Prostate gland (tissue), 2 donors: ENCODE data around the gene SKAP2. TPM values are rescaled to one million over a fixed set of nuclear protein-coding genes. Genes with fewer than 3 reads are reported as not detected.

Experiments used
- DNase-seq: peaks from one replicate; pipeline ENCODE4 v3.0.0-alpha.2; 2019; ENCODE audit warnings: low spot score
- H3K27ac ChIP-seq, 2 donors: fragments of 200-600 bp; sonication (generic); 2 replicates each; pipeline ENCODE4 v1.5.1; 2017 to 2019
- H3K27me3 ChIP-seq: fragments of 200-600 bp; sonication (generic); replicated peaks from 2 replicates; pipeline ENCODE4 v1.5.1; 2019; ENCODE audit not compliant: insufficient read depth
- H3K36me3 ChIP-seq, 2 donors: fragments of 200-600 bp; sonication (generic); 1 replicate in 1 of 2; 2 replicates in 1 of 2; pipeline versions ENCODE4 v1.5.1 to v1.8.1; 2017 to 2019
- H3K4me1 ChIP-seq: fragments of 200-600 bp; sonication (generic); replicated peaks from 2 replicates; pipeline ENCODE4 v1.5.1; 2019
- H3K4me3 ChIP-seq, 2 donors: fragments of 200-600 bp; sonication (generic); 2 replicates each; pipeline ENCODE4 v1.5.1; 2017 to 2019
- H3K9me3 ChIP-seq: fragments of 200-600 bp; sonication (generic); 2 replicates; pipeline ENCODE4 v1.5.1; 2017
- POLR2A ChIP-seq: fragments of 450-650 bp; IDR thresholded peaks from one replicate; pipeline ENCODE4 v1.6.1; 2016; ENCODE audit warnings: antibody characterized with exemption, mild to moderate bottlenecking
- POLR2AphosphoS5 ChIP-seq: sonication (generic); formaldehyde crosslinking; IDR thresholded peaks from one replicate; pipeline ENCODE4 v1.6.1; 2017; ENCODE audit warnings: antibody characterized with exemption
- WGBS: methylation state at CpG from one replicate; pipeline ENCODE4 v1.1.5; 2018; 5-methylcytosine and 5-hydroxymethylcytosine counted together
- intact Hi-C: fragments of 100-400 bp; cut with DNase I; formaldehyde crosslinking; loops from one replicate; pipeline ENCODE4 v1.14.2; 2022
- total RNA-seq, 2 donors: library from RNA; depleted of rRNA; stranded (reverse); fragments of >200 nt; gene quantifications; one replicate each; pipeline ENCODE4 v1.1.0, GENCODE V29; 2016
- TF ChIP-seq, protein P1 (sequence below), 4 experiments: fragments of 200-600 bp in 2 of 4; fragments of 450-650 bp in 2 of 4; sonication (generic) in 2 of 4; IDR thresholded peaks; 1 replicate in 3 of 4; 2 replicates in 1 of 4; pipeline ENCODE4 v1.5.1; 2016 to 2019; ENCODE audit warnings: antibody characterized with exemption in 4 of 4, mild to moderate bottlenecking in 2 of 4, moderate library complexity in 2 of 4

The SKAP2 gene
- total RNA-seq, 2 donors from 2014 or later = 16.1 to 25.6 TPM

DNA sequence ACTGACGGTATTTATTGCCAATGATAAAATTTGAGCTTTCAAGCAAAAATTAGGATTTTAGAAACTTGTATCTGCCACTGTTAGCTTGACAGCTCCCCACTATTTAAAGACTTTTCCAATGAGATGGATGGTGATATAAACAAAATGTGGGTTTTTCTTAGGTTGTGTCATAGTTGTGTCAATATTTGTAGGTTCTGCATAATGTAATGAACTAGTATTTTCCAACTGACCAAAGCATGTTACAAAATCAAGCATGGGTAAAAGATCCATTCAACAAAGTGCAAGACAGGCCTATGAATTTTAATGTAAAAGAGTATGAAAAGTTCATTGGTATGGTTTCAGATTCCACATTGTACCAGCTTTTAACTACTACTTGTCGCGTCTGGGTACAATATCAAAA, 165.6 kb downstream of the SKAP2 start:
- intact Hi-C loops = no loop called here

DNA sequence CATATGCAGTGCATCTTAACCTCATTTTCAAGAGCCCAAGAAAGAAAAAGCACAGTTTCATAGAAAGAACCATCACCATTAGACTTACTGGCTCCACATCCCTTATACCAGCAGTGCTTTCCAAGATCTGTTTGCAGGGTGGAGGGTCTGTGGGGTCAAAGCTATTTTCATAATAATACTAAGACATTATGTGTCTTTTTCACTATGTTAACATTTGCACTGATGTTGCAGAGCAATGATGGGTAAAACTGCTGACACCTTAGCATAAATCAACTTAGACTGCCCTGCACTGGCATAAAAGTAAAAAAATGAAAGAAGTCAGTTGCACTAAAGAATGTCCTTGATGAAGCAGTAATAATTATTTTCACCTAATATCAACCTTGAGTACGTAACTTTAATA, 166.2 kb downstream of the SKAP2 start:
- 95% methylated on average over 1 of the region's 1 CpG for WGBS
- intact Hi-C loops = no loop called here
- Histone ChIP-seq H3K4me1 (no peaks in the 10 kb centered on the region), H3K4me3 (no peak overlapping the region), H3K36me3 (no peaks in the 10 kb centered on the region), H3K27ac (no peak overlapping the region), H3K9me3 (no peaks in the 10 kb centered on the region), H3K27me3 (no peaks in the 10 kb centered on the region)
- TF ChIP-seq POLR2A (no peak), POLR2AphosphoS5 (no peak)
- TF ChIP-seq, protein P1, sequence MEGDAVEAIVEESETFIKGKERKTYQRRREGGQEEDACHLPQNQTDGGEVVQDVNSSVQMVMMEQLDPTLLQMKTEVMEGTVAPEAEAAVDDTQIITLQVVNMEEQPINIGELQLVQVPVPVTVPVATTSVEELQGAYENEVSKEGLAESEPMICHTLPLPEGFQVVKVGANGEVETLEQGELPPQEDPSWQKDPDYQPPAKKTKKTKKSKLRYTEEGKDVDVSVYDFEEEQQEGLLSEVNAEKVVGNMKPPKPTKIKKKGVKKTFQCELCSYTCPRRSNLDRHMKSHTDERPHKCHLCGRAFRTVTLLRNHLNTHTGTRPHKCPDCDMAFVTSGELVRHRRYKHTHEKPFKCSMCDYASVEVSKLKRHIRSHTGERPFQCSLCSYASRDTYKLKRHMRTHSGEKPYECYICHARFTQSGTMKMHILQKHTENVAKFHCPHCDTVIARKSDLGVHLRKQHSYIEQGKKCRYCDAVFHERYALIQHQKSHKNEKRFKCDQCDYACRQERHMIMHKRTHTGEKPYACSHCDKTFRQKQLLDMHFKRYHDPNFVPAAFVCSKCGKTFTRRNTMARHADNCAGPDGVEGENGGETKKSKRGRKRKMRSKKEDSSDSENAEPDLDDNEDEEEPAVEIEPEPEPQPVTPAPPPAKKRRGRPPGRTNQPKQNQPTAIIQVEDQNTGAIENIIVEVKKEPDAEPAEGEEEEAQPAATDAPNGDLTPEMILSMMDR (IDR thresholded peaks at IDR 0.05) = no peak
- no peak for DNase-seq

More for the DNA sequence above, 165.6 kb downstream of the SKAP2 start:
- no peaks in the 10 kb centered on the region for H3K9me3 ChIP-seq
- 96% methylated on average over 3 of the region's 3 CpGs for WGBS
- no peaks in the 10 kb centered on the region for H3K27me3 ChIP-seq
- TF ChIP-seq POLR2A = no peak
- TF ChIP-seq, protein P1 (IDR thresholded peaks at IDR 0.05) = no peak
- no peak for TF ChIP-seq POLR2AphosphoS5
- H3K36me3 ChIP-seq = no peaks in the 10 kb centered on the region
- no peak overlapping the region for H3K27ac ChIP-seq
- no peak overlapping the region for H3K4me3 ChIP-seq
- no peak for DNase-seq
- no peaks in the 10 kb centered on the region for H3K4me1 ChIP-seq

DNA sequence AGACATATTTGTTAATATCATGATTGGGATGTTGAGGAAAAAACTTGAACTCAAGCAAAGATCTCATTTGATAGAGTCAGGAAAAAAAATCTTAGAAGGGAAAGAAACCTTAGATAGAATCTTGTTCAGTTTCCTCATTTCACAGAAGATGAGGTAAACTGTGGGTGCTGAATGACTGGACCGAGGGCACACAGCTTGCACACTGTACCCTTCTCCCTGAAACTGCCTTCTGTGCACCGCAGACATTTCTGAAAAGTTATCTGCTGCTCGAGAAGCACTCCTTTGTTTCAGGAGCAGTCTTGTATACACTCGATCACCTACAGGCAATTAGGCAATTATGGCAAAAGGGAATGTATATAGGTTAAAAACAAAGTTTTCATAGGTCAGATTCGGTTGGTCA, 167.4 kb downstream of the SKAP2 start:
- Histone ChIP-seq H3K27me3 (no peaks in the 10 kb centered on the region), H3K27ac (no peak overlapping the region), H3K4me3 (no peak overlapping the region), H3K4me1 (no peaks in the 10 kb centered on the region), H3K9me3 (no peaks in the 10 kb centered on the region), H3K36me3 (no peaks in the 10 kb centered on the region)
- intact Hi-C loops = no loop called here
- TF ChIP-seq, protein P1 (IDR thresholded peaks at IDR 0.05) = no peak
- no peak for TF ChIP-seq POLR2AphosphoS5
- TF ChIP-seq POLR2A = no peak
- 91% methylated on average over 5 of the region's 5 CpGs for WGBS
- DNase-seq = no peak

DNA sequence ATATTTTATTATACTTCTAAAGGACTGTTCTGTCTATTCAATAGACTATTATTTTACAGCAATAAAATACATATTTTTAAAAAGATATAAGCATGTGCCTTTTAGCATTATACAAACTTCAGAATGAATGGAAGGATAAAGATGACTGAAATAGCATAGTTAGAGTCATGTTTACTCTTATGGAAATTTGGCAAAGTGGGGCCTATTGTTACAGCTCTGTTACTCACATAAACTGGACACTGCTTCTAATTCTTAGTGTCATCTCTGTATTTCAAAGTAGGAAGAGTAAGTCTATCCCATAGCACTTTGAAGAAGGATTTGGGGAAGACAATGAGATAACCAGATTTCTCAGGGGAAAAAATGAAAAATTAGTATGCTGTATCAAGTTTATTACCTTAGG, 168.2 kb downstream of the SKAP2 start:
- DNase-seq = no peak
- no peak overlapping the region for H3K27ac ChIP-seq
- H3K4me3 ChIP-seq = no peak overlapping the region
- no peaks in the 10 kb centered on the region for H3K27me3 ChIP-seq
- no peaks in the 10 kb centered on the region for H3K4me1 ChIP-seq
- TF ChIP-seq POLR2AphosphoS5 (no peak), POLR2A (no peak)
- TF ChIP-seq, protein P1 (IDR thresholded peaks at IDR 0.05) = no peak
- H3K36me3 ChIP-seq = no peaks in the 10 kb centered on the region
- intact Hi-C loops = no loop called here
- no peaks in the 10 kb centered on the region for H3K9me3 ChIP-seq

DNA sequence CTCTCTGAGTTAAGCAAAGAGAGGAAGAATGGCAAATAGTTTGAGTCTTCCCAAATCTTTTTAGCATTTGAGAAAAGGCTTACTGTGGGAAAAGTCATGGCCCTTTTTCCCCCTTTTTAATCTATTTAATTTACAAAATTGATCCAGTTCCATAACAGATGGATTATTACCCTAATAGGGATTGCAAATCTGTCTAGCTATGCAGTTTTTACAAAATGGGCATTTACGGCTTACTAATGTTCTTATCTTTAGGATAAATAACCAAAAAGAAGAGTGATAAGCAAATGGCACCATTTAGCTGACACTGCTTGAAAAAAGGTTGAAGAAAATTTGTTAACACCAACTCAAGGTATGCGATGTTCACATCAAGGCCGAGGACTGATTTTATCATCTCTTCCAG, 169.7 kb downstream of the SKAP2 start:
- no peaks in the 10 kb centered on the region for H3K36me3 ChIP-seq
- intact Hi-C loops = no loop called here
- no peak for DNase-seq
- H3K4me3 ChIP-seq = no peak overlapping the region
- no peaks in the 10 kb centered on the region for H3K27me3 ChIP-seq
- 94% methylated on average over 3 of the region's 3 CpGs for WGBS
- TF ChIP-seq, protein P1 (IDR thresholded peaks at IDR 0.05) = no peak
- TF ChIP-seq POLR2AphosphoS5 (no peak), POLR2A (no peak)
- H3K27ac ChIP-seq = no peak overlapping the region
- no peaks in the 10 kb centered on the region for H3K9me3 ChIP-seq
- H3K4me1 ChIP-seq = no peaks in the 10 kb centered on the region
